Heart left ventricle (tissue), 13 donors: ENCODE data around the gene YWHAE.

ENCODE experiments used
- CTCF ChIP-seq, 12 donors: fragments of 200-600 bp; sonication (generic) in 4 of 12; IDR thresholded peaks; one replicate each; pipeline versions ENCODE4 v1.5.0 to v1.8.0; 2018 to 2022; ENCODE audit warnings: antibody characterized with exemption in 12 of 12, mild to moderate bottlenecking in 5 of 12
- POLR2A ChIP-seq, 2 donors: fragments of 450-650 bp; IDR thresholded peaks; one replicate each; pipeline ENCODE4 v1.6.1; 2017; ENCODE audit warnings: antibody characterized with exemption in 2 of 2, mild to moderate bottlenecking in 2 of 2, moderate library complexity in 2 of 2
- donor health status: ischemic (EF 13 %, LVEDD 7.1; RV severe dilation, severe dysfunction).
- donor health status: DM: no; HTN: yes; CAD: no.
- donor health status: DM: no; HTN: no; CAD: no.
- donor health status: ischemic (EF 25% LVEDD 6.9; RV normal size, moderate dysfunction).
- donor health status: ischemic (EF 25% LVEDD 5.7; RV mildly dilated, moderate dysfunction).
- donor health status: ischemic (EF 35%, LVEDD 5.7; RV mildly dilated, moderate dysfunction).
- donor health status: nonischemic (EF 11% LVEDD 7.7; RV severe dilation, severe dysfunction).
- donor health status: DM: yes; HTN: yes; CAD: no.
- donor health status: PGD.
- donor health status: ischemic (EF 29% LVEDD 5.4; RV normal size, mild dysfunction).
- donor health status: nonischemic (EF 23%, LVEDD 6.1; RV moderate dilation, normal function).

- TF ChIP-seq POLR2A (IDR thresholded peaks at IDR 0.05) (no peak), CTCF (IDR thresholded peaks at IDR 0.05) (no peak)
These were observed 76.7 kb downstream of the YWHAE start for GRCh38 chr17:1323336-1323735.
